Erythroblast (primary cell): ENCODE measurements around the gene NCKAP5.

Experiments used
- DNase-seq, 2 experiments: peaks; one replicate each; lab custom pipeline; 2025; lab: John Stamatoyannopoulos, UW
- GATA1 ChIP-seq: IDR thresholded peaks from 2 replicates; pipeline ENCODE4 v1.6.1; 2011; ENCODE audit warnings: low read depth, mild to moderate bottlenecking, control low read depth, low read length, moderate library complexity
- POLR2A ChIP-seq: IDR thresholded peaks from 2 replicates; pipeline ENCODE4 v1.6.1; 2011; ENCODE audit warnings: mild to moderate bottlenecking, low read length

The NCKAP5 gene

DNA sequence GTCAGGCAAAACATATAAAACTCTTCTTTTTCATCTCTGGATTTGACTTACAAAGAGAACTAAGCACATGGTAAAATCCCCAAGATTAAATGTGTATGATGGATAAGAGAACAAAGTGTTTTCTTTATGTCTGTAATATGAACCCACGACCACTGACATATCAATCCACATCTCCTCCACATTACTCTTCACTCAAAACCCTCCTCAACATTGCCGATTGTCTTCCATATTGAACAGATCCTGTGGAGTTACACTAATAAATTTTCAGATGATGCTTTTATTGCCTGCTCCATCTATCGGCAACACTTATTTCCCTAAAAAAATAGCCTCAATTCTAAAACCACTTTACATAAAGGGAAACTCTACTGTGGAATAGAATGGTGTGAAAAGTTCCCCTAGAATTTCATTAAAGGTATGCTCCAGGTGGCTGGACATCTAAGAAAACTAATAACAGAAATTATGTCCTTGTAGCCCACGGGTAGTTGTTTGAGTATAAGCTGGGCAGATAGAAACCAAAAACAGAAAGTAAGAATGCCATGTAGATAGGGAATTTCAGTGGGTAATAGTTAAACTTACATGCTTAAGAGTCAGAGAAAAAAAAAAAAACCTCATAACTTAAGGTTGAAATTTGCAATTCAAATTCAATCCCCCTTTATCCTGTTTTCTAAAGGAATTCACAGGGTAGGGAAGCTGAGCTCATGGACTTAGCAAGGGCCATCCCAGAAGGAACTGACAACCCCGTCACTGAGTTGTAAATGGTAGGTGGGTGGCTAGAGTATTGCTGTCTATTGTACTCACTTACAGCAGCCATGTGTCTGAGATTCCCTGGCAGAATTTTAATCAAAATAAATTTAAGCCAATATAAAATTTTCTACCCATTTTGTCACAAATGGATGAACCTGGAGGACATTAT is 592.8 kb downstream of the NCKAP5 start:
- TF ChIP-seq POLR2A (no peak), GATA1 (no peak)
- no peak for DNase-seq

DNA sequence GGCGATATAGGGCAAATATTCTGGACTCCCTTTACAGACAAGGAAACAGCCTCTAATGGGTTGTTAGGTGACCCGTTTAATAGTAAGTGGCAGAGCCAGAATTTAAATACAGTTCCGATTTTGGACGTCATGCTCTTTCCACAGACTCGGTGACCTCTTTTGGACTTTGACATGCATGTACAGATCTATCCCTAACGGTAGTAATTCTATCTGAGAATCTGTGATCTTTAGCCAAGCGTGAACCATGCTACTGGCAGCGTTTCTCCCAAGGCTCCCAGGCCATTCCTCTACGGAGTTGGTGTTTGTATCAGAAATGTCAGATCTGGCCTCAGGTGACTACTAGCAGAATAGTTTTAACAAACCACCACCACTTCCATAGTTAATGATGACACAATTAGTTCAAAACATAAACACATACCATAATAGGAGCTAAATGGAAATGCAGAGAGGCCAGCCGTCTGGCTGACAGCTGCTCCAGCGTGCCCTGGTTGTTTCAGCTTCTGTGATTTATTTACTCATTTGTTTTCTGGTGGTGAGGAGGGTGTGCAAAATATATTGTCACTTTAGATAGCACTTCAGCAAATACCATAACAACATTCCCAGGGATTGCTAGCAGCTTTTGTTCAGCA is 593.7 kb downstream of the NCKAP5 start:
- no peak for DNase-seq
- no peak for TF ChIP-seq GATA1
- no peak for TF ChIP-seq POLR2A

GRCh38 chr2:132971310-132972061 is 596.8 kb downstream of the NCKAP5 start:
- TF ChIP-seq POLR2A (no peak), GATA1 (no peak)

DNA sequence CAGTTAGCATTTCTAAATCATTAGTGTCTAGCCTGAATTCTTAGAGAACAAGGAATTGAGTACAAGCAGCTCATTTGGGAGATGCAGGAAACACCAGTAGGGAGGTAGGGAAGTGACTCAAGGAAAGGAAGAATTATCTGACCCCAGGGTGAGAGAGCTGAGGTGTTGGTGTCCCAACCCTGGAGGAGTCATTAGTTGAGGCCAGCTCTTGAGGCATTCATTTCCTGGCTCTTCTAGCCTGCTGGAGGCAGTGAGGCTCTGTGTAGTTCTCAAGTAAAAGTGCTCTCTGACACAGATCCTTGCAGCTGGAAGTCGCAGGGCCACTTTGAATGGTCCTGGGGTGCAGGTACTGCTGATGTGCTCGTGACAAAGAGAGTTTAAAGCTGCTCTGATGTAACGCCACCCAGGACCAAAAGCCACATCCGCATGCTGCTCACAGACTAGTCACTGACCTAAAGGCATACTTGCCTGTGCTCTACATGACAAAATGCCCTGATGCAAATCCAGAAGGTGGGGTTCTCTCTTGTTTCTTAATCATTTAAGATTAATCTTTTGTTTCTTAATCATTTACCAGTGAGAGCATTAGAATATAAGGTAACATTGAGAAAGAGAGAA is 598.8 kb downstream of the NCKAP5 start:
- no peak for DNase-seq
- TF ChIP-seq GATA1 (no peak), POLR2A (no peak)

More at GRCh38 chr2:132971310-132972061, 596.8 kb downstream of the NCKAP5 start:
- no peak for DNase-seq

DNA sequence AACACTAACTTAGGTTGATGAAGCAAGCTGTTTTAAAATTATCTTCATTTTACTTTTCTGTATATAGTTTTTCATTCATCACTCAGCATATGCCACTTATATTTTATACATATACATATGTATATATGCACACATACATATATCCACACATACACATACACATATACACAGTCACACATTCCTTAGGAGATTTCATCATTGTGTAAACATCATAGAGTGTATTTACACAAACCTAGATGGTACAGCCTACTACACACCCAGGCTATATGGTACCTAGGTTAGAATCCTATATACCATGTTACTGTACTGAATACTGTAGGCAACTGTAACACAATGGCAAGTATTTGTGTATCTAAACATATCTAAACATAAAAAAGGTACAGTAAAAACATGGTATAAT is 602.8 kb downstream of the NCKAP5 start:
- no peak for DNase-seq
- TF ChIP-seq POLR2A (no peak), GATA1 (no peak)

DNA sequence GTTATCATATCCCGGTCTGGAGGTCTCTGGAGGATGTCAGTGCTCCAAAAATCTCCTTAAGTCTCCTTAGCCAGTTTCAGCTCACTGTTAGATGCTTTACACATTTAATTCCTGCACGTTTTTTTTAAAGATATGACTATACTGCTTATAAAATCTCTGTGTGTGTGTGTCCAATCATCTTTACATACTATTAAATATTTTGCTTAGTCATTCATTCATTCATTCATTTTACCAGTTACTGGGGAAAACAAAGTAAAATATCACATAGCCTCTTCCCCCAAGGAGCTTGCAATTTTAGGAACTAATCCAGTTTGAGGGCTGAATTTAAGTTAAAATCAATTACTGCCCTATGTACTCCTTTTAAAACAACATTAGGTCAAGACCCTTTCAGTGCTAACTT is 605.1 kb downstream of the NCKAP5 start:
- DNase-seq = no peak
- TF ChIP-seq POLR2A = no peak

GRCh38 chr2:132958887-132959286 is 609.4 kb downstream of the NCKAP5 start:
- no peak for TF ChIP-seq POLR2A
- TF ChIP-seq GATA1 = no peak
- no peak for DNase-seq

DNA sequence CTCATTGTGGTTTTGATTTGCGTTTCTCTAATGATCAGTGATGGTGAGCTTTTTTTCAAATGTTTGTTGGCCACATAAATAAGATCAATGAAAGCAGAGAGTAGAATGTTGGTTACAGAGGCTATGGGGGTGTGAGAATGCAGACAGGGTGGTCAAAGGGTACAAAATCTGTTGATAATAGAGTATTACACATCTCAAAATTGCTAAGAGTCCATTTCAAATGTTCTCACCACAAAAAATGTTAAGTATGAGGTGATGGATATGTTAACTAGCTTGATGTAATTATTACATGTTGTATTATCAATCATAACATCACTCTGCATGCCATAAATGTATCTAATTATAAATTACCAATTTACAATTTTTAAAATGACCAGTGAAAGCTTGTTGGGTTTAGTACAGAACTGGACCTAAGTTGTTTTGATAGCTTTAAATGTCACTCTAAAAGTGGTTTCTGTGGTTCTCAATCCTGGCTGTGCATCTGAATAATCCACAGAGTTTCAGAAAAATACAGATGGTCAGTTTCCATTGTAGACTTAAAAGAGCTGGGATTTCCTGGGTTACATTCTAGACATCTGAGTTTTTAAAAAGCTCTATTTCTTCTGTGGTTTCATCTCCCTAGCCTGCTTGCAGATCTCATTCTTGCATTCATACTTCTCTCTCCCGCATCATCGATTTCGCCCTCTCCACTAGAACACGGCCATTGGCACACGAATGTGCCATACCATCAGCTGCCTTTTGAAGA is 612.2 kb downstream of the NCKAP5 start:
- DNase-seq = no peak
- TF ChIP-seq POLR2A (no peak), GATA1 (no peak)

GRCh38 chr2:132953771-132954170 is 614.5 kb downstream of the NCKAP5 start:
- no peak for DNase-seq
- TF ChIP-seq GATA1 (no peak), POLR2A (no peak)

DNA sequence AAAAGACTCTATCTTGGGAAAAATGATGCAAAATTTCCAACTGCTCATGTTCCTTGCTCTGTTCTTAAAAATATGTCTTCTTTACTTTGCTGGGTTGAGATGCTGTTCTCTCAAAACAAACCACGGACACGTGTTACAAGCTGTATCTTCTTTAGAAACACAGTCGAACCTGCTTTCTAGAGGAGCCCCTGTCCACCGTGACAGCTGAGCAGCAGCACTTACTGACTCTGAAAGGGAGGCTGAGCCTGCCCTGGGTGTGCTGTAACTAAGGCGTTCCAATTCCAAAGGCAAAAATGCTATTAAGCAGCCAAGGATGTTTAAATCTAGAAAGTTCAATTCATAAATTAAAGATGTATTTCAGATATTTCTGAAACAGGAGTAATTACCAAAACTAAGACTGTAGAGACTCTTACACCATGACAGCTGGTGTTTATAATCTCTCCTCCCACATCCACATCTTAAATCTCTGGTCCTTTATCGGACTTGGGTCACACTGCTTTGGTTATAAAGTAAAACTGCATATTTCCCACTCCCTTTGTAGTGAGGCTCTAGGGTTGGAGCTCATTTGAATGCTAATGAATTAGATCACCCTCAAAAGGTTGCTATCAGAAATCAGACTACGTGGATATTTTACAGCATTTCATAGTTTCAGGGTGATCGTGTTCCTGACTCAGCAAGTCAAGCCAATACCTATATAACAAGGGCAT is 617.1 kb downstream of the NCKAP5 start:
- DNase-seq = no peak
- TF ChIP-seq POLR2A (no peak), GATA1 (no peak)

DNA sequence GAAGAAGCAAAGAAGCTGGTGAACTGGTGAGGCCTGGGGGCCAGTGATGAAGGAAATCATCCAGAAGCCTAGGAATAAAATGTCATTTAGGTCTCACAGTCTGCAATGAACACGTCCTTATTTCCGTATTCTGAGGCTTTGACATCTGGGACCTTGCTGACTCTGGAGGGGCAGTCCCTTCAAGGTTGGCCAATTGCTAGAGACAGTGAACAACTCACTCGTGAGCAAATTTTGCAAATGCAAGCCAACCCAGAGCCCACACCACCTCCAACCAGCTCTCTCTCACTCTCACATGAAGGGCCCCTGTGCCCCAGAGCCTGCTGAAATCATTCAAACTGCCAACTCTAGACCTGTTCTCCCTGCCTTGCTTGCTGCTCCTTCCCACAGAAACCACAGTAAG is 619.2 kb downstream of the NCKAP5 start:
- no peak for TF ChIP-seq POLR2A
- TF ChIP-seq GATA1 = no peak

DNA sequence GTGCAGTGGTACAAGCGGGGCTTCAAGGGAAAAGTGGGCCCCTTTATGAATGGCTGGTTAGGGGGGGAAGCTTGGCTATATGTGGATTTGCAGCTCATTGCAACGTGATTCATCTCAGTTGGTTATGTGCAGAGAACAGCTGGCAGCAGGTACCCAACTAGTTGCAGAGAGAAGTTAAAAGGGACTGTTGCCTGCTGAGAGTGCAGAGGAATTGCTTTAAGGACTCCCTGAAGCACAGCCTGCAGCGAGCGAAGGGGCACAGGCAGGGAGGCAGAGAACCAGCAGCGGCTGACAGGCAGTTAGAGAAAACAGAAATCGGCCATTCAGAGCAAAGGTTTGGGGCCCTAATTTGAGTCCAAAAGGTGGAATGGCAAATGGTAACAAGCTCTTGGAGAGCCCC is 620.1 kb downstream of the NCKAP5 start:
- TF ChIP-seq POLR2A = no peak
- TF ChIP-seq GATA1 = no peak
- DNase-seq = no peak

More for the DNA sequence above, 619.2 kb downstream of the NCKAP5 start:
- DNase-seq = no peak
